ENCODE measurements around the gene PLCG1.

PLCG1 gene

GRCh38 chr20:41202426-41202825 lies 65.1 kb downstream of the PLCG1 start:
- Histone ChIP-seq H2BK12ac (ENCODE audit: low read length in 2 of 2) (no peak overlapping the region), H3K14ac (ENCODE audit: low read length in 2 of 2) (no peak overlapping the region), H3K79me1 (replicated peaks; ENCODE audit: low read length, poor library complexity, severe bottlenecking) (peaks cover 36% of the 10 kb centered on the region), H3K27me3 (ENCODE audit: control insufficient read depth in 1 of 2, insufficient read depth in 1 of 2, low read length in 2 of 2) (no peaks in the 10 kb centered on the region), H3K4ac (ENCODE audit: low read depth in 1 of 2, low read length in 2 of 2) (no peak overlapping the region), H3K4me3 (ENCODE audit: insufficient read depth in 1 of 2, low read depth in 1 of 2, low read length in 2 of 2) (no peak overlapping the region), H3K27ac (ENCODE audit: low read length, poor library complexity, severe bottlenecking) (no peak overlapping the region), H2BK120ac (ENCODE audit: low read depth, low read length) (no peak overlapping the region), H3K9me3 (ENCODE audit: control insufficient read depth, low read length) (peaks cover 30% of the 10 kb centered on the region), H3K23ac (ENCODE audit: low read length in 2 of 2) (no peak overlapping the region), H3K4me2 (ENCODE audit: low read length, poor library complexity, severe bottlenecking) (no peak overlapping the region), H3K36me3 (ENCODE audit: control insufficient read depth in 1 of 2, insufficient read depth in 2 of 2, low read depth in 1 of 2, low read length in 2 of 2) (peaks cover 43 to 66% of the 10 kb centered on the region in 2 experiments), H4K8ac (ENCODE audit: low read length) (no peak overlapping the region), H3K18ac (ENCODE audit: low read depth in 1 of 2, low read length in 2 of 2) (no peak overlapping the region), H3K9ac (ENCODE audit: low read length) (no peak overlapping the region), H3K4me1 (ENCODE audit: control insufficient read depth, insufficient read depth, low read depth, low read length) (no peaks in the 10 kb centered on the region), H4K91ac (ENCODE audit: low read length) (no peak overlapping the region), H2BK5ac (ENCODE audit: low read depth, low read length, poor library complexity, severe bottlenecking) (no peak overlapping the region), H2AK5ac (ENCODE audit: low read length, severe bottlenecking) (no peak overlapping the region), H2AFZ (ENCODE audit: low read depth, low read length) (no peak overlapping the region), H2BK15ac (ENCODE audit: low read depth, poor library complexity, severe bottlenecking) (no peak overlapping the region)
- DNase-seq = no peak
- 96% methylated on average over 10 of the region's 10 CpGs for WGBS

GRCh38 chr20:41203660-41204059 lies 66.3 kb downstream of the PLCG1 start:
- Histone ChIP-seq H3K36me3 (ENCODE audit: control insufficient read depth in 1 of 2, insufficient read depth in 2 of 2, low read depth in 1 of 2, low read length in 2 of 2) (peaks cover 43 to 60% of the 10 kb centered on the region in 2 experiments), H3K18ac (ENCODE audit: low read depth in 1 of 2, low read length in 2 of 2) (no peak overlapping the region), H3K4me3 (ENCODE audit: insufficient read depth in 1 of 2, low read depth in 1 of 2, low read length in 2 of 2) (no peak overlapping the region), H2BK15ac (ENCODE audit: low read depth, poor library complexity, severe bottlenecking) (no peak overlapping the region), H3K14ac (ENCODE audit: low read length in 2 of 2) (no peak overlapping the region), H4K91ac (ENCODE audit: low read length) (no peak overlapping the region), H3K23ac (ENCODE audit: low read length in 2 of 2) (no peak overlapping the region), H3K79me1 (replicated peaks; ENCODE audit: low read length, poor library complexity, severe bottlenecking) (peaks cover 36% of the 10 kb centered on the region), H2BK12ac (ENCODE audit: low read length in 2 of 2) (no peak overlapping the region), H3K9me3 (ENCODE audit: control insufficient read depth, low read length) (peaks cover 17% of the 10 kb centered on the region), H2BK5ac (ENCODE audit: low read depth, low read length, poor library complexity, severe bottlenecking) (no peak overlapping the region), H3K4me2 (ENCODE audit: low read length, poor library complexity, severe bottlenecking) (no peak overlapping the region), H2AK5ac (ENCODE audit: low read length, severe bottlenecking) (no peak overlapping the region), H3K27ac (ENCODE audit: low read length, poor library complexity, severe bottlenecking) (no peak overlapping the region), H4K8ac (ENCODE audit: low read length) (no peak overlapping the region), H3K4me1 (ENCODE audit: control insufficient read depth, insufficient read depth, low read depth, low read length) (no peaks in the 10 kb centered on the region), H2BK120ac (ENCODE audit: low read depth, low read length) (no peak overlapping the region), H3K27me3 (ENCODE audit: control insufficient read depth in 1 of 2, insufficient read depth in 1 of 2, low read length in 2 of 2) (no peaks in the 10 kb centered on the region), H3K9ac (ENCODE audit: low read length) (no peak overlapping the region), H2AFZ (ENCODE audit: low read depth, low read length) (no peak overlapping the region), H3K4ac (ENCODE audit: low read depth in 1 of 2, low read length in 2 of 2) (no peak overlapping the region)
- 96% methylated on average over 9 of the region's 9 CpGs for WGBS
- DNase-seq = no peak

- Histone ChIP-seq H3K4ac (ENCODE audit: low read depth in 1 of 2, low read length in 2 of 2) (no peak overlapping the region), H3K14ac (ENCODE audit: low read length in 2 of 2) (no peak overlapping the region), H2BK12ac (ENCODE audit: low read length in 2 of 2) (no peak overlapping the region), H3K4me3 (ENCODE audit: insufficient read depth in 1 of 2, low read depth in 1 of 2, low read length in 2 of 2) (no peak overlapping the region), H2AK5ac (ENCODE audit: low read length, severe bottlenecking) (no peak overlapping the region), H2BK5ac (ENCODE audit: low read depth, low read length, poor library complexity, severe bottlenecking) (no peak overlapping the region), H3K36me3 (ENCODE audit: control insufficient read depth in 1 of 2, insufficient read depth in 2 of 2, low read depth in 1 of 2, low read length in 2 of 2) (peaks cover 42 to 52% of the 10 kb centered on the region in 2 experiments), H3K79me1 (replicated peaks; ENCODE audit: low read length, poor library complexity, severe bottlenecking) (peaks cover 36% of the 10 kb centered on the region), H2BK15ac (ENCODE audit: low read depth, poor library complexity, severe bottlenecking) (no peak overlapping the region), H3K23ac (ENCODE audit: low read length in 2 of 2) (no peak overlapping the region), H3K9me3 (ENCODE audit: control insufficient read depth, low read length) (peaks cover 10% of the 10 kb centered on the region), H3K18ac (ENCODE audit: low read depth in 1 of 2, low read length in 2 of 2) (no peak overlapping the region), H4K8ac (ENCODE audit: low read length) (no peak overlapping the region), H3K4me2 (ENCODE audit: low read length, poor library complexity, severe bottlenecking) (no peak overlapping the region), H2AFZ (ENCODE audit: low read depth, low read length) (no peak overlapping the region), H3K4me1 (ENCODE audit: control insufficient read depth, insufficient read depth, low read depth, low read length) (no peaks in the 10 kb centered on the region), H3K27me3 (ENCODE audit: control insufficient read depth in 1 of 2, insufficient read depth in 1 of 2, low read length in 2 of 2) (no peaks in the 10 kb centered on the region), H2BK120ac (ENCODE audit: low read depth, low read length) (no peak overlapping the region), H3K27ac (ENCODE audit: low read length, poor library complexity, severe bottlenecking) (no peak overlapping the region), H3K9ac (ENCODE audit: low read length) (no peak overlapping the region), H4K91ac (ENCODE audit: low read length) (no peak overlapping the region)
- DNase-seq = no peak
- 98% methylated on average over 8 of the region's 8 CpGs for WGBS
These were observed 67.2 kb downstream of the PLCG1 start for GRCh38 chr20:41204304-41205265.

- no peak overlapping the region for H3K18ac ChIP-seq (ENCODE audit: low read depth in 1 of 2, low read length in 2 of 2)
- H2BK5ac ChIP-seq (ENCODE audit: low read depth, low read length, poor library complexity, severe bottlenecking) = no peak overlapping the region
- H3K9me3 ChIP-seq (ENCODE audit: control insufficient read depth, low read length) = peaks cover 3% of the 10 kb centered on the region
- H3K14ac ChIP-seq (ENCODE audit: low read length in 2 of 2) = no peak overlapping the region
- no peak for DNase-seq
- H3K27me3 ChIP-seq (ENCODE audit: control insufficient read depth in 1 of 2, insufficient read depth in 1 of 2, low read length in 2 of 2) = no peaks in the 10 kb centered on the region
- H3K79me1 ChIP-seq (replicated peaks; ENCODE audit: low read length, poor library complexity, severe bottlenecking) = peaks cover 32% of the 10 kb centered on the region
- H2AK5ac ChIP-seq (ENCODE audit: low read length, severe bottlenecking) = no peak overlapping the region
- no peak overlapping the region for H2BK120ac ChIP-seq (ENCODE audit: low read depth, low read length)
- H2BK15ac ChIP-seq (ENCODE audit: low read depth, poor library complexity, severe bottlenecking) = no peak overlapping the region
- H3K27ac ChIP-seq (ENCODE audit: low read length, poor library complexity, severe bottlenecking) = no peak overlapping the region
- H3K4me3 ChIP-seq (ENCODE audit: insufficient read depth in 1 of 2, low read depth in 1 of 2, low read length in 2 of 2) = no peak overlapping the region
- H4K8ac ChIP-seq (ENCODE audit: low read length) = no peak overlapping the region
- peaks cover 37 to 46% of the 10 kb centered on the region in 2 experiments for H3K36me3 ChIP-seq (ENCODE audit: control insufficient read depth in 1 of 2, insufficient read depth in 2 of 2, low read depth in 1 of 2, low read length in 2 of 2)
- H3K4ac ChIP-seq (ENCODE audit: low read depth in 1 of 2, low read length in 2 of 2) = no peak overlapping the region
- 98% methylated on average over 11 of the region's 11 CpGs for WGBS
- H3K23ac ChIP-seq (ENCODE audit: low read length in 2 of 2) = no peak overlapping the region
- no peak overlapping the region for H2BK12ac ChIP-seq (ENCODE audit: low read length in 2 of 2)
- H3K4me2 ChIP-seq (ENCODE audit: low read length, poor library complexity, severe bottlenecking) = no peak overlapping the region
- H3K4me1 ChIP-seq (ENCODE audit: control insufficient read depth, insufficient read depth, low read depth, low read length) = no peaks in the 10 kb centered on the region
- H4K91ac ChIP-seq (ENCODE audit: low read length) = no peak overlapping the region
- H3K9ac ChIP-seq (ENCODE audit: low read length) = no peak overlapping the region
- no peak overlapping the region for H2AFZ ChIP-seq (ENCODE audit: low read depth, low read length)
These were observed 68.0 kb downstream of the PLCG1 start for GRCh38 chr20:41205313-41205712.
